Effector memory CD8-positive, alpha-beta T cell (primary cell): ENCODE results near the gene USO1.
"Not testable (repeated sequence)": the region's sequence is repeated elsewhere in the genome, so short reads cannot be mapped to it uniquely, and the experiment has no call there.

Experiments used
- ATAC-seq: fragments of 150-1000 bp; cut with Tn5 transposase; replicated peaks from 2 replicates; pipeline ENCODE4 v1.10.0; 2021; ENCODE audit warnings: mild to moderate bottlenecking, moderate library complexity
- DNase-seq, 3 experiments: peaks; one replicate each; pipeline ENCODE4 v3.0.0; 2021
- H3K27ac Mint-ChIP-seq, 2 donors: one replicate each; pipeline ENCODE4 v1.8.0; 2022; ENCODE audit warnings: mild to moderate bottlenecking in 2 of 2, mixed read lengths in 2 of 2, moderate library complexity in 2 of 2
- H3K27me3 Mint-ChIP-seq, 2 donors: one replicate each; pipeline ENCODE4 v1.8.0; 2022; ENCODE audit warnings: mixed read lengths in 2 of 2
- H3K36me3 Mint-ChIP-seq: one replicate; pipeline ENCODE4 v1.8.0; 2022; ENCODE audit warnings: mild to moderate bottlenecking, moderate library complexity, mixed read lengths; ENCODE audit not compliant: insufficient read depth
- H3K4me1 Mint-ChIP-seq, 2 donors: one replicate each; pipeline ENCODE4 v1.8.0; 2022; ENCODE audit warnings: low read depth in 2 of 2, mixed read lengths in 2 of 2
- H3K4me3 Mint-ChIP-seq, 2 donors: one replicate each; pipeline ENCODE4 v1.8.0; 2022; ENCODE audit warnings: mild to moderate bottlenecking in 2 of 2, mixed read lengths in 2 of 2, moderate library complexity in 2 of 2
- H3K9me3 Mint-ChIP-seq, 2 donors: one replicate each; pipeline ENCODE4 v1.8.0; 2022; ENCODE audit warnings: mixed read lengths in 2 of 2

Gene USO1

GRCh38 chr4:75742451-75742850 lies 18.1 kb downstream of the USO1 start:
- no peak for ATAC-seq
- peaks cover 10 to 17% of the 10 kb centered on the region in 2 donors for H3K4me1 Mint-ChIP-seq
- no peaks in the 10 kb centered on the region for H3K27me3 Mint-ChIP-seq
- no peak for DNase-seq
- peaks cover 13% of the 10 kb centered on the region for H3K36me3 Mint-ChIP-seq
- H3K4me3 Mint-ChIP-seq: no peak overlapping the region
- H3K9me3 Mint-ChIP-seq: no peaks in the 10 kb centered on the region
- no peak overlapping the region for H3K27ac Mint-ChIP-seq

DNA sequence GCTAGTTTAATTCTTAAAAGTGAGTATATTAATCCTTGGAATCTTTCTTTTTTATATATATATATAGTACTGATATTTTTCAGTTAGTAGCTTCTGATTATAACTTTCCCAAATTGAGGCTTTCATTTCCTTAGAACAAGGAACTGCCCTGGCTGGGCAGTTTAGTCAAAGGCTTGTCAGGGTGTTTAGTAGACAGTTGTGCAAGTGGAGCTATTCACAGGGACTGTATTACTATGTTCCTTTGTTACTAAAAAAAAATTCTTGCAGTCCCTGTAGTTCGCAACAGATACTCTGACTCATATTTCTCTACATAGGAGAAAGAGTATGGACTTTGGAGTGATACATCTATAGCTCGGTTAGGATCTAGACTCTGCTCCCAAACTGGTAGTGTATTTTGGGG lies 20.8 kb downstream of the USO1 start:
- no peak for DNase-seq
- no peaks in the 10 kb centered on the region for H3K9me3 Mint-ChIP-seq

DNA sequence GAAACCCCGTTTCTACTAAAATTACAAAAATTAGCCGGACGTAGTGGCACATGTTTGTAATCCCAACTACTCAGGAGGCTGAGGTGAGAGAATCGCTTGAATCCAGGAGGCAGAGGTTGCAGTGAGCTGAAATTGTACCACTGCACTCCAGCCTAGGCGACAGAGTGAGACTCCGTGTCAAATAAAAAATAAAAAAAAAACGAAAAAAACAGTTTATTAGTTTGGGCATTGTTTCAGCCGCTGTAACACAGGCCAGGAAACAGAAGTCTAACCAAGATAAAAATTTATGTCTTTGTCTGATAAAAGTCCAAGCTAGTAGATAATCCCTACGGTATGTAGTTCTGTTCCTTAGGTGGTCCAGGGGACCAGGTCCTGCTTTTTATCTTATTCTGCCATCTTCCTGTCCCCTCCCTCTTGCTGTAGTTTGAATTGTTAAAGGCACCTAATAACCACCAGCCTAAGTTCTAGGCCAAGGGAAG lies 21.4 kb downstream of the USO1 start:
- peak overlapping the region in 1 of 2 donors; percentile 53 for H3K27ac Mint-ChIP-seq
- DNase-seq (no peak), ATAC-seq (no peak)
- H3K36me3 Mint-ChIP-seq: peaks cover 8% of the 10 kb centered on the region
- H3K27me3 Mint-ChIP-seq: no peaks in the 10 kb centered on the region
- peaks cover 9 to 16% of the 10 kb centered on the region in 2 donors for H3K4me1 Mint-ChIP-seq
- H3K9me3 Mint-ChIP-seq: no peaks in the 10 kb centered on the region
- no peak overlapping the region for H3K4me3 Mint-ChIP-seq

More for the DNA sequence above, 20.8 kb downstream of the USO1 start:
- Mint-ChIP-seq H3K4me3 (no peak overlapping the region), H3K36me3 (peaks cover 8% of the 10 kb centered on the region), H3K27ac (peak overlapping the region in 1 of 2 donors; percentile 23), H3K4me1 (peaks cover 9 to 16% of the 10 kb centered on the region in 2 donors), H3K27me3 (no peaks in the 10 kb centered on the region)
- no peak for ATAC-seq

DNA sequence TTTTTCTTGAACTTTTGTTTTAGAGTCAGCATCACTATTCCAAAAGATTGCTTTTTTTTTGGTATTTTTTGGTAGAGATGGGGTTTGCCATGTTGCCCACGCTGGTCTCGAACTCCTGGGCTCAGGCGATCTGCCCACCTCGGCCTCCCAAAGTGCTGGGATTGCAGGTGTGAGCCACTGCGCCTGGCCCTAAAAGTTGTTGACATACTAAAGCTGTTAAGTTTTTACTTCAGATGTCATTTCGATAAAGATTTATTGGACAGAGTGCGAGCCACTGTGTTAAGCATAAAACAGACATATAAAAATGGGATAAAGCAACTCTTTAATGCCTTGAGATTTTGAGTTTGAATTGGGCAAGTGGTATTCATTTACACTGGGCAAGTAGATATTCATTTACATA lies 28.3 kb downstream of the USO1 start:
- H3K27ac Mint-ChIP-seq: no peak overlapping the region
- no peaks in the 10 kb centered on the region for H3K9me3 Mint-ChIP-seq
- H3K27me3 Mint-ChIP-seq: no peaks in the 10 kb centered on the region
- DNase-seq (no peak), ATAC-seq (no peak)
- no peak overlapping the region for H3K4me3 Mint-ChIP-seq
- H3K4me1 Mint-ChIP-seq: no peaks in the 10 kb centered on the region
- H3K36me3 Mint-ChIP-seq: peaks cover 50% of the 10 kb centered on the region

- H3K9me3 Mint-ChIP-seq: no peaks in the 10 kb centered on the region
- H3K4me1 Mint-ChIP-seq: peaks cover 4 to 22% of the 10 kb centered on the region in 2 donors
- ATAC-seq: no peak
- H3K4me3 Mint-ChIP-seq: no peak overlapping the region
- peak overlapping the region in 1 of 2 donors; percentile 32 for H3K27ac Mint-ChIP-seq
- no peak for DNase-seq
- H3K27me3 Mint-ChIP-seq: no peaks in the 10 kb centered on the region
- peaks cover 40% of the 10 kb centered on the region for H3K36me3 Mint-ChIP-seq
These were observed 44.7 kb downstream of the USO1 start for GRCh38 chr4:75769036-75769435.

- no peak for ATAC-seq
- Mint-ChIP-seq H3K27me3 (no peaks in the 10 kb centered on the region), H3K27ac (no peak overlapping the region), H3K4me1 (peaks cover 4 to 17% of the 10 kb centered on the region in 2 donors), H3K4me3 (no peak overlapping the region), H3K36me3 (peaks cover 57% of the 10 kb centered on the region), H3K9me3 (peaks cover 0 to 4% of the 10 kb centered on the region in 2 donors)
- DNase-seq: no peak
These were observed 47.2 kb downstream of the USO1 start for GRCh38 chr4:75771607-75772006.

GRCh38 chr4:75777589-75777988 lies 53.2 kb downstream of the USO1 start:
- H3K4me1 Mint-ChIP-seq: peaks cover 0 to 13% of the 10 kb centered on the region in 2 donors
- no peak overlapping the region for H3K27ac Mint-ChIP-seq
- H3K36me3 Mint-ChIP-seq: peaks cover 57% of the 10 kb centered on the region
- DNase-seq: no peak
- H3K27me3 Mint-ChIP-seq: no peaks in the 10 kb centered on the region
- no peak for ATAC-seq
- peaks cover 0 to 4% of the 10 kb centered on the region in 2 donors for H3K9me3 Mint-ChIP-seq
- no peak overlapping the region for H3K4me3 Mint-ChIP-seq

DNA sequence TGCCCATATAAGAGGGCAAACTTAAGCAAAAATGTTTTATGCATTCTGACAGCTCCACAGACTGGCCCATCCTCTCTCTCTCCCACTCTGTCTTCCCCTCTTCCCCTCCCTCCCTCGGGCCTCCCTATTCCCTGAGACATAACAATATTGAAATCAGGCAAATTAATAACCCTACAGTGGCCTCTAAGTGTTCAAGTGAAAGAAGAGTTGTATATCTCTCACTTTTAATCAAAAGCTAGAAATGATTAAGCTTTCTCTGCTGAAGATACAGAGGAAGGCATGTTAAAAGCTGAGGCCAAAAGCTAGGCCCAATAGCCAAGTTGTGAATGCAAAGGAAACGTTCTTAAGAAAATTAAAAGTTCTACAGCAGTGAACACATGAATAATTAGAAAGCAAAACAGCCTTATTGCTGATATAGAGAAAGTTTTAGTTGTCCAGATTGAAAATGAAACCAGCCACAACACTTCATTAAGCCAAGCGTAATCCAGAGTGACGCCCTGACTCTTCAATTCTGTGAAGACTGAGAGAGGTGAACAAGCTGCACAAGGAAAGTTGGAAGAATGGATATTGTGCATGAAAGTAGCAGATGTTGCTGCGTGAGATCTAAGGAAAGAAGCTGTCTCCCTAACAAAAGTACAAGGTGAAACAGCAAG lies 54.9 kb downstream of the USO1 start:
- Mint-ChIP-seq H3K4me1 (peaks cover 0 to 13% of the 10 kb centered on the region in 2 donors), H3K36me3 (peaks cover 56% of the 10 kb centered on the region), H3K4me3 (no peak overlapping the region), H3K9me3 (peaks cover 0 to 4% of the 10 kb centered on the region in 2 donors), H3K27me3 (no peaks in the 10 kb centered on the region), H3K27ac (peak overlapping the region; percentile 7 to 68)
- ATAC-seq (no peak), DNase-seq (no peak)

GRCh38 chr4:75781305-75781704 lies 56.9 kb downstream of the USO1 start:
- DNase-seq (no peak), ATAC-seq (no peak)
- H3K4me1 Mint-ChIP-seq: peaks cover 0 to 13% of the 10 kb centered on the region in 2 donors
- no peaks in the 10 kb centered on the region for H3K9me3 Mint-ChIP-seq
- no peaks in the 10 kb centered on the region for H3K27me3 Mint-ChIP-seq
- H3K36me3 Mint-ChIP-seq: peaks cover 42% of the 10 kb centered on the region
- H3K27ac Mint-ChIP-seq: peak overlapping the region in 1 of 2 donors; percentile 50
- H3K4me3 Mint-ChIP-seq: no peak overlapping the region

GRCh38 chr4:75786526-75786925 lies 62.1 kb downstream of the USO1 start:
- H3K27ac Mint-ChIP-seq: peak overlapping the region in 1 of 2 donors; percentile 76
- DNase-seq (no peak), ATAC-seq (no peak)
- H3K4me1 Mint-ChIP-seq: no peaks in the 10 kb centered on the region
- peaks cover 62% of the 10 kb centered on the region for H3K36me3 Mint-ChIP-seq
- H3K27me3 Mint-ChIP-seq: no peaks in the 10 kb centered on the region
- no peak overlapping the region for H3K4me3 Mint-ChIP-seq
- no peaks in the 10 kb centered on the region for H3K9me3 Mint-ChIP-seq

GRCh38 chr4:75786938-75787337 lies 62.6 kb downstream of the USO1 start:
- Mint-ChIP-seq H3K4me1 (no peaks in the 10 kb centered on the region), H3K27me3 (no peaks in the 10 kb centered on the region), H3K36me3 (peaks cover 64% of the 10 kb centered on the region), H3K27ac (peak overlapping the region in 1 of 2 donors; percentile 76), H3K4me3 (no peak overlapping the region), H3K9me3 (no peaks in the 10 kb centered on the region)
- no peak for DNase-seq
- ATAC-seq: no peak

DNA sequence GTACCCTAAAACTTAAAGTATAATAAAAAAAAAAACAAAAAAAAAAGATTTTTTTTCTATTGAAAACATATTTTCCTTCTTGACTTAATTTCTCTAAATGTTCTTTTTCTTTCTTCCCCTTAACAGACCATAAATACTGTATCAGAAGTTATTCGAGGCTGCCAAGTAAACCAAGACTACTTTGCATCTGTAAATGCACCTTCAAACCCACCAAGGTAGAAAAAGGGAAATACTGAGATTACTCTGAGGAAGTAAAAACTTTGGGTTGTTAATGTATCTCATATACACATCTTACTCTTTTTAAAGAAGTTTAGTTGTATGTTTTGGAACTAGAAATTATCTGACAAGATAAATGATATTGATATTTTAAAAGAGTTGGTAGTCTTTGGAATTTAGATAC lies 65.6 kb downstream of the USO1 start:
- ATAC-seq: no peak
- no peak for DNase-seq
- Mint-ChIP-seq H3K36me3 (peaks cover 54% of the 10 kb centered on the region), H3K27me3 (no peaks in the 10 kb centered on the region), H3K27ac (no peak overlapping the region), H3K9me3 (no peaks in the 10 kb centered on the region), H3K4me3 (no peak overlapping the region), H3K4me1 (no peaks in the 10 kb centered on the region)

DNA sequence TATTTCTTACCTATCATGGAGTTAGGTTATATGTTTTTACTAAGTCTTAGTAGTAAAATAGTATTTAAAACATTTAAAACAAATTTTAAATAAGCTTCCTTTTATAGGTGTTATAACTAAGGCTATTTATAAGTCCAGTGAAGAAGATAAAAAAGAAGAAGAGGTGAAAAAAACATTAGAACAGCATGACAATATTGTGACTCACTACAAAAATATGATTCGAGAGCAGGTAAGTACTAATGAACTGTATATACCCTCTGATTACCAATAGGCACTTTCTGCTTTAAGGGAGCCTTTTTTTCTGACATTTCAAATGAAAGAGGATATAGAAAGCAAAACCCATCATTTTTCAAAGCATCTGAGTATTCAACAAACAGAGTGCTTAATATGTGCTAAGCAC lies 76.6 kb downstream of the USO1 start:
- no peak for DNase-seq
- Mint-ChIP-seq H3K4me1 (no peaks in the 10 kb centered on the region), H3K4me3 (no peak overlapping the region), H3K27ac (no peak overlapping the region), H3K36me3 (peaks cover 73% of the 10 kb centered on the region), H3K9me3 (no peaks in the 10 kb centered on the region), H3K27me3 (no peaks in the 10 kb centered on the region)
- no peak for ATAC-seq

- not testable (repeated sequence) for H3K9me3 Mint-ChIP-seq, ATAC-seq, DNase-seq, H3K4me3 Mint-ChIP-seq, H3K27me3 Mint-ChIP-seq, H3K27ac Mint-ChIP-seq, H3K4me1 Mint-ChIP-seq
- peaks cover 76% of the 10 kb centered on the region for H3K36me3 Mint-ChIP-seq
These were observed 81.7 kb downstream of the USO1 start for GRCh38 chr4:75806035-75806434.
